ENCODE measurements around the gene ARL13A.
"Not testable (repeated sequence)": the region's sequence is repeated elsewhere in the genome, so short reads cannot be mapped to it uniquely, and the experiment has no call there.

GRCh38 chrX:101012031-101012430 is 42.5 kb downstream of the ARL13A start:
- not testable (repeated sequence) for TF ChIP-seq CTCF (conservative IDR thresholded peaks at IDR 0.05 in 1 of 2, IDR thresholded peaks at IDR 0.05 in 1 of 2; ENCODE audit: low read depth in 1 of 2, low read length in 2 of 2); EZH2 (IDR thresholded peaks at IDR 0.05; ENCODE audit: low read length, missing control alignments)
